GM21786 (cell line): Measurements from ENCODE around the gene TBX3.

Experiments used
- ATAC-seq: cut with Tn5 transposase; IDR thresholded peaks from one replicate; pipeline ENCODE4 v1.9.1; 2021; ENCODE audit not compliant: unreplicated experiment

Gene TBX3

GRCh38 chr12:114636723-114637480 lies 47.1 kb downstream of the TBX3 start:
- ATAC-seq = no peak

DNA sequence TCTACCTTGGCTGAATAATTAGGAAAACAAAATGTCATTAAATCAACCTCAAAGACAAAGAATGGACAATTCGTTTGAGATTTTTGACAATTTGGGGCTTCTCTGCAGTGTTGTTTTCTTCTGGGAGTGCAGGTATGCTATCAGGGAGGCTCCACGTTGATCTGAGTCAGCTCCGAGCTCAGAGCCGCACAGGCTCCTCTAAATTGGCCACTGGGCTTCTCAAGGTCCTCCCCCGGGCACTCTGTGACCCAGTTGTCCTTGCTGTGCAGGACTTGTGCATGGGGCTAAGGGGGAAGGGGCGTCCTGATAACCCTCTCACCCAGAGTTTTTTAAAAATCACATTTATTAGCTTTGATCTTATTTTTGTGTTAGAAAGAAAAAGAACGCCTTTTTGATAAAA lies 52.7 kb downstream of the TBX3 start:
- no peak for ATAC-seq

DNA sequence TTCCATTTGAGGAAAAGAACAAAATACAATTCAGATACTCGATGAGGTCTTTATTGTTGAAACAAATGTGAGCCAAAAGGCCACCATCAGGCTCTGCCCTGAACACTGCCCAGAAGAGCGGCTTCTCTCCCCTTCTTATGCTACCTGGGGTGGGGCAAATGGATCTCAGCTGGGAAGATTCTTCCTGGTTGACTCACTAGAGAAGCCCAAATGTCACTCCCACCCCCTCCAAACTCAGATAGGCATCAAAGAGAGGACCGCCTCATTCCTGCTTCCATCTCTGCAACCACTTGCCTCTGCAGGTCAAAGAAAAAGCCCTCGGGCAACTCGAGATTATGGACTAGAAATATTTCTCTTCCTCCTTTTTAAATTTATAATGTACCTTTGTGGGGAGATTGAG lies 55.8 kb downstream of the TBX3 start:
- ATAC-seq = no peak

DNA sequence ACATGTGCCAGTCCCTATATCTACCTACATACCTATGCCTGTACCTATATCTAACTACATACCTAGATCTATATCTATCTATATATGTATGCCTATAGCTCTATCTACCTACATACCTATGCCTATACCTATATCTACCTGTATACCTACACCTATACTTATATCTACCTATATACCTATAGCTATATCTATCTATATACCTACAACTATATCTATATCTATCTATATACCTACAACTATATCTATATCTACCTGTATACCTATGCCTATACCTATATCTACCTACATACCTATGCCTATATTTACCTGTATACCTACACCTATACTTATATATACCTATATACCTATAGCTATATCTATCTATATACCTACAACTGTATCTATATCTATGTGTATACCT lies 56.6 kb downstream of the TBX3 start:
- ATAC-seq = no peak

DNA sequence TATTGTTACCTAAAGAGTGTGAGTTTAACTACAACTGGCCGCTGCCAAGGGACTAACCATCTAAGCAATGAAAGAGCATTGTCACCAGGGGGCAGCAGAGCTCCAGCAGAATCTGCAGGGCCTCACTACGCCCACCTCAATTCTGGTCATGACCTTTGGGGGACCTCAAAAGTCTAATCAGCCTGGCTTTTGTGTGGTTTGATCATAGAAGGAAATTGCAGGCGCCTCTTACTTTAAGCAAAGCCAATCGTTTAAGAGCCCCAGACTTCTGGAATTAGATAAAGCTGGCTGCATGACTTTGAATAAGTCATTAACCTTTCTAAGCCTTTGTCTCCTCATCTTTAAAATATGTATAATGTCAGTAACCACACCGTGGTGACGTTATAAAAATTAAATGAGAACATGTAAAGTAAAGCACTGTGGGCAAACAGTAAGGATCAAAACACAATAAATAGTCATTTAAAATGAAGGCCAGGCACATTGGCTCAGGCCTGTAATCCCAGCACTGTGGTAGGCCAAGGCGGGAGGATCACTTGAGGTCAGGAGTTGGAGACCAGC lies 58.6 kb downstream of the TBX3 start:
- ATAC-seq = no peak

DNA sequence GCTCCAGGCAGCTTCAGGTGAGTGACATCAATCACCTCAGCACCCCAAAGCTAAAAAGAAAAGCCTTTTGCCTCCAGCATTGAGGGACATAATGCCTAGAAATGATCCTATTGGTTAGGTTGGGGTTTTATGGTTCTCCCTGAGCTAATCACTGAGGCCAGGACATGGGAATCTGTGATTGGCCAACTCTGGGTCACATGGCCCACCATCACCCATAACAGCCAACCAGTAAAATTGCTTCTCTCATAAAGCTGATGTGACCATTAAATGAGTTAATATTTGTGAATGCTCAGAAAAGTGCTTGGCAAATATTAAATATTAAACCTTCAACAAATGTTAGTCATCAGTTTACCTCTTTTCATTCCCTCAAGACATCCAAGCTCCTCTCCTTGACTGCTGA lies 60.2 kb downstream of the TBX3 start:
- no peak for ATAC-seq
